ENCODE results near the gene RTN3. TPM values are rescaled to one million over a fixed set of nuclear protein-coding genes. Genes with fewer than 3 reads are reported as not detected.

RTN3 gene
- total and polyA plus RNA-seq, 2 donors (not counting 1 experiment from before 2014, with no cell fraction given) = 10.1 to 24.9 TPM

DNA sequence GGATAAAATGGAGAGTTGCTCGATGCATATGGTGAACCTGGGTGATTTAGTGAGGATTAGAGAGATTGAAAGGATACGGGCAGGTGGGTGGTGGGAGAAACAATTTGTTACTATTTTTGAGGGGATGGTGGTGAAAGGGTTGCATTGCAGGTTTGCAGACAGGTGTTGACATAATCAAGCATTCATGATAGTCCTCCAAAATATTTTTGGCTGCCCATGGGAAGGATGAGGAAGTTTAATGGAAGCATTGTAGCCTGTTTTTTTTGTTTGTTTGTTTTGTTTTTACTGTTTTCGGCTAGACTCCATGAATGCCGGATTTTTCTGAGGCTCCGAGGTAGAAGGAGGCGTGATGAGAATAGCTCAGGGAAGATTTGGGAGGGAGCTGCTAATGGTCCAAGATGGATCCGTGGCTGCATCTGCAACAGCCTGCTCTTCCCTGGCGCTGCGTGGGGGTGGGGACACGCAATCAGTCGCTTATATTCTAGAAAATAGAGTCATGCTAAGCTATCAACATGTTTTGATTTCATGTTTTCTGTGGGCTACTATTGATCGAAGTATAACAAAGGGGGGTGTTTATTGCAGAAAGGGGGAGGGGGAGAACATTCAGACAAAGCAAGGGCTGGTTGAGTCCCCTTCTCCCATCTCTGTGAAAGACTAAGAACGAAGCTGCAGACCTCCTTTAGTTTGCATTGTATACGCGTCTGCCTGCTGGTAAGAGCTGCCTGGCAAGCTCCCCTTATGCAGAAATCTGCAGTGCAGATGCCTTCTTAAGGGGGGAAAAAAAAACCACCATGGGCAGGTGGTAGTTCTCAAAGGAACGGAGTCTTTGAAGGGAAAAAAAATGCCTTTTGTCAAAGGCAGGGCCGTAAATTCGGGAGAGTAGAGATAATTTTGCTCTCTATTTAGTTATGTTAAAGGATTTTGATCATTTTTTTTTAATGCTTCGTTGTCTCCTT, 1.0 kb downstream of the RTN3 start:
- H2AFZ ChIP-seq (ENCODE audit: insufficient read depth, low read depth, low read length, poor library complexity, severe bottlenecking) = peak overlapping the region; percentile 99

More for the DNA sequence above, 1.0 kb downstream of the RTN3 start:
- Mint-ChIP-seq H3K9me3 (ENCODE audit: insufficient read depth) (no peaks in the 10 kb centered on the region), H3K4me3 (peak overlapping the region; percentile 95), H3K27me3 (peaks cover 6% of the 10 kb centered on the region), H3K27ac (peak overlapping the region; percentile 97), H3K4me1 (peaks cover 27% of the 10 kb centered on the region)
- ChIA-PET POLR2A (interaction anchor here (1.9 kb wide), 1 partner anchor 12 kb away, joined by 11 read pairs; the partner anchor contains the start of gene ATL3), CTCF (interaction anchor here (0.6 to 3.2 kb wide), 6 partner anchors 11 to 466 kb away, joined by 3 to 19 read pairs (median 4); partner anchors contain the start of genes ATL3 and ZFTA)
- no peaks in the 10 kb centered on the region for H3K27me3 ChIP-seq (replicated peaks in 1 of 4; ENCODE audit: control extremely low read depth in 1 of 4, control insufficient read depth in 3 of 4, insufficient read depth in 4 of 4, low read length in 3 of 4)
- WGBS (ENCODE audit: insufficient coverage) = 5% methylated on average over 15 of the region's 19 CpGs
- peak overlapping the region; percentile 88 for H3K4me2 ChIP-seq (replicated peaks; ENCODE audit: low read depth, low read length, poor library complexity, severe bottlenecking)
- peak overlapping the region; percentile 83 to 84 for H3K27ac ChIP-seq (ENCODE audit: low read length in 2 of 2)
- ATAC-seq (ENCODE audit: low read depth) (no peak), DNase-seq (no peak)
- H3K79me2 ChIP-seq (ENCODE audit: control insufficient read depth, insufficient read depth, low read length) = peaks cover 37% of the 10 kb centered on the region
- no peaks in the 10 kb centered on the region for H3K36me3 ChIP-seq (replicated peaks in 1 of 2; ENCODE audit: control extremely low read depth in 1 of 2, control insufficient read depth in 1 of 2, extremely low read depth in 1 of 2, insufficient read depth in 2 of 2, low read length in 1 of 2)
- intact Hi-C loops (cut with micrococcal nuclease) = loop anchor here (5.0 kb wide), 1 partner anchor 305 kb away; the partner anchor contains the start of gene OTUB1
- TF ChIP-seq, protein P1, sequence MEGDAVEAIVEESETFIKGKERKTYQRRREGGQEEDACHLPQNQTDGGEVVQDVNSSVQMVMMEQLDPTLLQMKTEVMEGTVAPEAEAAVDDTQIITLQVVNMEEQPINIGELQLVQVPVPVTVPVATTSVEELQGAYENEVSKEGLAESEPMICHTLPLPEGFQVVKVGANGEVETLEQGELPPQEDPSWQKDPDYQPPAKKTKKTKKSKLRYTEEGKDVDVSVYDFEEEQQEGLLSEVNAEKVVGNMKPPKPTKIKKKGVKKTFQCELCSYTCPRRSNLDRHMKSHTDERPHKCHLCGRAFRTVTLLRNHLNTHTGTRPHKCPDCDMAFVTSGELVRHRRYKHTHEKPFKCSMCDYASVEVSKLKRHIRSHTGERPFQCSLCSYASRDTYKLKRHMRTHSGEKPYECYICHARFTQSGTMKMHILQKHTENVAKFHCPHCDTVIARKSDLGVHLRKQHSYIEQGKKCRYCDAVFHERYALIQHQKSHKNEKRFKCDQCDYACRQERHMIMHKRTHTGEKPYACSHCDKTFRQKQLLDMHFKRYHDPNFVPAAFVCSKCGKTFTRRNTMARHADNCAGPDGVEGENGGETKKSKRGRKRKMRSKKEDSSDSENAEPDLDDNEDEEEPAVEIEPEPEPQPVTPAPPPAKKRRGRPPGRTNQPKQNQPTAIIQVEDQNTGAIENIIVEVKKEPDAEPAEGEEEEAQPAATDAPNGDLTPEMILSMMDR (IDR thresholded peaks at IDR 0.05) = peak; percentile 52
- TF ChIP-seq EZH2 (IDR thresholded peaks at IDR 0.05; ENCODE audit: borderline replicate concordance, insufficient read depth, low read depth, low read length, poor library complexity, severe bottlenecking) = no peak
- H3K4me1 ChIP-seq (ENCODE audit: control insufficient read depth in 2 of 2, insufficient read depth in 2 of 2, low read length in 2 of 2) = peaks cover 15 to 16% of the 10 kb centered on the region in 2 donors
- H3K9me3 ChIP-seq (ENCODE audit: control extremely low read depth in 1 of 3, control insufficient read depth in 2 of 3, insufficient read depth in 1 of 3, low read length in 2 of 3) = no peaks in the 10 kb centered on the region
- peak overlapping the region; percentile 95 for H3K9ac ChIP-seq (ENCODE audit: low read length)
- H3K4me3 ChIP-seq (ENCODE audit: control extremely low read depth in 1 of 5, extremely low read depth in 1 of 5, insufficient read depth in 1 of 5, low read depth in 2 of 5, low read length in 4 of 5) = peak overlapping the region; percentile 75 to 98 (median 90)
- no peaks in the 10 kb centered on the region for H4K20me1 ChIP-seq (ENCODE audit: control insufficient read depth, insufficient read depth, low read length, poor library complexity, severe bottlenecking)

All from B cell (primary cell).